Adrenal gland (tissue), 12 donors: ENCODE results near the gene RHOC. TPM values are rescaled to one million over a fixed set of nuclear protein-coding genes. Genes with fewer than 3 reads are reported as not detected.

Experiments used
- DNase-seq, 7 donors: peaks; one replicate each; pipeline ENCODE4 v3.0.0-alpha.2; 2019 to 2020
- H3K27ac ChIP-seq, 5 donors: fragments of 200-600 bp; sonication (generic) in 4 of 5; 1 replicate in 3 of 5; 2 replicates in 2 of 5; pipeline versions ENCODE4 v1.5.1 to v1.8.0; 2016 to 2020; ENCODE audit warnings: mild to moderate bottlenecking in 1 of 5
- H3K27me3 ChIP-seq: fragments of 200-600 bp; 2 replicates; pipeline ENCODE4 v1.8.0; 2021
- H3K36me3 ChIP-seq, 2 donors: fragments of 200-600 bp; replicated peaks in 1 of 2; 1 replicate in 1 of 2; 2 replicates in 1 of 2; pipeline versions ENCODE4 v1.5.1 to v1.8.0; 2018 to 2022
- H3K4me1 ChIP-seq, 2 donors: fragments of 200-600 bp; replicated peaks in 1 of 2; 1 replicate in 1 of 2; 2 replicates in 1 of 2; pipeline versions ENCODE4 v1.5.1 to v1.8.0; 2018 to 2021
- H3K4me3 ChIP-seq, 4 donors: fragments of 200-600 bp; sonication (generic) in 3 of 4; one replicate each; pipeline ENCODE4 v1.5.1; 2016 to 2018
- H3K9me3 ChIP-seq, 3 donors: fragments of 200-600 bp; sonication (generic) in 1 of 3; replicated peaks in 1 of 3; 1 replicate in 2 of 3; 2 replicates in 1 of 3; pipeline versions ENCODE4 v1.5.1 to v1.8.0; 2016 to 2021
- POLR2A ChIP-seq, 2 donors: fragments of 450-650 bp; IDR thresholded peaks; one replicate each; pipeline ENCODE4 v1.6.1; 2017; ENCODE audit warnings: antibody characterized with exemption in 2 of 2, mild to moderate bottlenecking in 2 of 2, moderate library complexity in 1 of 2
- WGBS, 4 donors: extraction: QIAGEN DNeasy Blood & Tissue Kit in 2 of 4; methylation state at CpG; one replicate each; pipeline versions ENCODE4 v1.1.5 to v1.1.7; 2013 to 2017; 5-methylcytosine and 5-hydroxymethylcytosine counted together
- intact Hi-C, 2 donors: fragments of 100-400 bp; cut with DNase I; formaldehyde crosslinking; loops; one replicate each; pipeline versions ENCODE4 v1.14.1 to v1.15.0; 2022 to 2023
- polyA plus RNA-seq, 3 donors: library from polyadenylated mRNA; stranded (reverse); fragments of 200-250 nt in 2 of 3; fragments of 350-450 nt in 1 of 3; fragmentation: Illumina TruSeq in 1 of 3; extraction: RNeasy Lipid Tissue Mini Kit (QIAGEN cat#74804) in 1 of 3; gene quantifications; one replicate each; pipeline ENCODE4 v1.2.3, GENCODE V29; 2013 to 2014
- total RNA-seq, 9 donors: library from RNA; depleted of rRNA in 4 of 9; stranded (reverse); fragments of >200 nt in 4 of 9; fragments of 120-200 nt in 1 of 9; fragmentation: NEBNext Ultra II Directional in 1 of 9; extraction: Animal tissue kit (Norgen Biotek cat#: 25700) in 1 of 9; gene quantifications; one replicate each; pipeline versions ENCODE4 v1.1.0 to v1.2.4, GENCODE V29; 2013 to 2023
- TF ChIP-seq, protein P1 (sequence below), 6 experiments: fragments of 450-650 bp in 4 of 6; fragments of 200-600 bp in 2 of 6; sonication (generic) in 1 of 6; IDR thresholded peaks; 1 replicate in 5 of 6; 2 replicates in 1 of 6; pipeline versions ENCODE4 v1.5.1 to v1.8.0; 2016 to 2021; ENCODE audit warnings: antibody characterized with exemption in 6 of 6, mild to moderate bottlenecking in 2 of 6, moderate library complexity in 1 of 6
- donor health status: healthy with polysubstance abuse.
- donor health status: Bipolar disorder and iron deficiency.
- donor health status: DM: yes; HTN: yes; CAD: no.
- donor health status: DM: no; HTN: no; CAD: no.
- donor health status: DM: no; HTN: no; CAD: no.
- donor health status: DM: yes; HTN: yes; CAD: no.

RHOC gene
- total and polyA plus RNA-seq, 12 donors, result 186 to 374 (median 237) TPM

DNA sequence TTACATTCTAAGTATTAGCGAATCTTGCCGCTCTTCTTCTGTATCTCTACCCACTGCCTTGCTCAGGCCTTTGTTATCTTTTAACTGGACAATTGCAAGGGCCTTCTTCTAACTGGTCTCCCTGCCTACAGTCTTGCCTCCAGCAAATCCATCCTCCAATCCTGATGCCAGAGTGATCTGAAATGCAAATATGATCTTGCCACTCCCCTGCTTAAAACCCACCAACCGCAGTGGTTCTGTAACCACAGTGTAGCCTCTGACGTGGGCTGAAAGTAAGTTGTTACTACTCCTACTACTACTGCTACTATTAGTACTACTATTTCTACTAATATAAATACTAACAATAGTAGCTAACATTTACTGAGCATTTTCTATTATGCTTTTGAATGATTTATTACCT, 20.1 kb downstream of the RHOC start:
- Histone ChIP-seq H3K27ac (no peak overlapping the region), H3K36me3 (peaks cover 0 to 24% of the 10 kb centered on the region in 2 donors), H3K9me3 (no peaks in the 10 kb centered on the region), H3K4me3 (no peak overlapping the region), H3K4me1 (peaks cover 0 to 24% of the 10 kb centered on the region in 2 donors), H3K27me3 (no peaks in the 10 kb centered on the region)
- WGBS, 4 donors, result 93 to 98% (median 96%) methylated on average over 4 of the region's 4 CpGs
- TF ChIP-seq POLR2A (IDR thresholded peaks at IDR 0.05), result no peak
- TF ChIP-seq, protein P1, sequence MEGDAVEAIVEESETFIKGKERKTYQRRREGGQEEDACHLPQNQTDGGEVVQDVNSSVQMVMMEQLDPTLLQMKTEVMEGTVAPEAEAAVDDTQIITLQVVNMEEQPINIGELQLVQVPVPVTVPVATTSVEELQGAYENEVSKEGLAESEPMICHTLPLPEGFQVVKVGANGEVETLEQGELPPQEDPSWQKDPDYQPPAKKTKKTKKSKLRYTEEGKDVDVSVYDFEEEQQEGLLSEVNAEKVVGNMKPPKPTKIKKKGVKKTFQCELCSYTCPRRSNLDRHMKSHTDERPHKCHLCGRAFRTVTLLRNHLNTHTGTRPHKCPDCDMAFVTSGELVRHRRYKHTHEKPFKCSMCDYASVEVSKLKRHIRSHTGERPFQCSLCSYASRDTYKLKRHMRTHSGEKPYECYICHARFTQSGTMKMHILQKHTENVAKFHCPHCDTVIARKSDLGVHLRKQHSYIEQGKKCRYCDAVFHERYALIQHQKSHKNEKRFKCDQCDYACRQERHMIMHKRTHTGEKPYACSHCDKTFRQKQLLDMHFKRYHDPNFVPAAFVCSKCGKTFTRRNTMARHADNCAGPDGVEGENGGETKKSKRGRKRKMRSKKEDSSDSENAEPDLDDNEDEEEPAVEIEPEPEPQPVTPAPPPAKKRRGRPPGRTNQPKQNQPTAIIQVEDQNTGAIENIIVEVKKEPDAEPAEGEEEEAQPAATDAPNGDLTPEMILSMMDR (IDR thresholded peaks at IDR 0.05), result no peak
- no peak for DNase-seq
- intact Hi-C loops, result no loop called here

DNA sequence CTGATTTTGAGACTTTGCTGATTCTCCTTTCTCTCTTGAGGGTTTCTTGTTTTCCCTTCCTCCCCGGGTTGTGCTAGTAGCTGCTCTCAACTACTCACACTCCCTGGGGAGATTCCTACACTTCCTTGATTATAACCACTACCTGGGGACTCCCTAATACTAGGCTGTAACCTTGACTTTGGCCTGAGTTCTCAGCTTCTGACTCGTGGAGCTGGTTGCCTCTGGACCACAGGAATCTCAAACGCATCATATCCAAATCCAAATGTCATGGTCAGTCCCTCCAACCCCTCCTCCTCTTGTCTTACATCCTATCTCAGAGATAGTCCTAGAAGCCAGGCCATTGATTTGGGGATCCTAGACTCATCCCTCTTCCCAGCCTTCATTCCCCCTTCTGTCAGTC, 20.5 kb downstream of the RHOC start:
- no peaks in the 10 kb centered on the region for H3K9me3 ChIP-seq
- peaks cover 0 to 24% of the 10 kb centered on the region in 2 donors for H3K4me1 ChIP-seq
- H3K4me3 ChIP-seq, result no peak overlapping the region
- DNase-seq, result no peak
- H3K36me3 ChIP-seq, result peaks cover 0 to 19% of the 10 kb centered on the region in 2 donors
- intact Hi-C loops, result no loop called here
- 31 to 56% (median 39%) methylated on average over 3 of the region's 3 CpGs for WGBS, 4 donors
- no peaks in the 10 kb centered on the region for H3K27me3 ChIP-seq
- no peak overlapping the region for H3K27ac ChIP-seq
- TF ChIP-seq, protein P1 (IDR thresholded peaks at IDR 0.05), result no peak
- no peak for TF ChIP-seq POLR2A (IDR thresholded peaks at IDR 0.05)

DNA sequence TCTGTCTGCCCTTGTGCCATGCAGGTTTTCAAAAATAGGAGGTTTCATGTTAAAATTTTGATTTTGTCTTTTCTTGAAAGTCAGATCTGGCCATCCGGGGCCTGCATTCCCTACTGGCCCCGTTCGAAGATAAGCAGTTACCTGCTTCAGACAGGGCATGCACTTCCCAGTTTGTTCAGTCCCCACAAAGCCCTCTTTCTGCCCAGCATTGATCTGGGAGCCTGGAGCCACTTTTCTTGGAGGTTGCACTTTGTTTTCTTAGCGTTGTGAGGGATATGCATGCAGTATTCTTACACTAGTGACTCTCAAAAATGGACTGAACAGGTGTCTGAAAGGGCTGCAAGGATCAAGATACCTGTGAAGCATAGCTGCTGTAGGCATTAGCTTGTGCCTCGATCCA, 21.0 kb downstream of the RHOC start:
- H3K36me3 ChIP-seq, result peaks cover 0 to 15% of the 10 kb centered on the region in 2 donors
- no peak overlapping the region for H3K4me3 ChIP-seq
- DNase-seq, result no peak
- no peak for TF ChIP-seq POLR2A (IDR thresholded peaks at IDR 0.05)
- TF ChIP-seq, protein P1 (IDR thresholded peaks at IDR 0.05), result no peak
- no peak overlapping the region for H3K27ac ChIP-seq
- intact Hi-C loops, result no loop called here
- 83 to 94% (median 89%) methylated on average over 5 of the region's 5 CpGs for WGBS, 4 donors
- no peaks in the 10 kb centered on the region for H3K9me3 ChIP-seq
- no peaks in the 10 kb centered on the region for H3K27me3 ChIP-seq
- peaks cover 0 to 24% of the 10 kb centered on the region in 2 donors for H3K4me1 ChIP-seq

DNA sequence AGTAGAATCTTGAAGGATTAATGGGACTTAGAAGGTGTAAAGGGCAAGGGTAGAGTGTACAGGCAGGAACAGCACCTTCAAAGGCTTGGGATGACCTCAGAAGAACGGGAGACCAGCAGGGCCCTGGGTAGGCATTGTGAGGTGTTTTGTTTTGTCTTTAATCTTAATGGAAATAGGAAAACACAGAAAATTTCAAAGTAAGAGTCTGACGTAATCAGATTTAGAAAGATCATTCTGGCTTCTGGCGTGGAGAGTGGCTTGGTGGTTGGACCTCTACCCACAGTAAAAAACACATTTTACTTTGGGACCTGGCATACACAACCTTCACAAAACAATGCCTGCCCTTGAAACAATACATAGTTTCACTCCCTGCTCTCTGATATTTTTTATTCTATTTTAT, 28.3 kb downstream of the RHOC start:
- intact Hi-C loops, result no loop called here
- Histone ChIP-seq H3K36me3 (no peaks in the 10 kb centered on the region), H3K9me3 (no peaks in the 10 kb centered on the region), H3K27me3 (no peaks in the 10 kb centered on the region), H3K27ac (no peak overlapping the region), H3K4me3 (no peak overlapping the region), H3K4me1 (peaks cover 14 to 24% of the 10 kb centered on the region in 2 donors)
- WGBS, 4 donors, result 65 to 73% (median 72%) methylated on average over 3 of the region's 3 CpGs
- no peak for DNase-seq
- TF ChIP-seq POLR2A (IDR thresholded peaks at IDR 0.05), result no peak
- TF ChIP-seq, protein P1 (IDR thresholded peaks at IDR 0.05), result no peak
